Transverse colon (tissue), 4 donors: ENCODE measurements around the gene C16orf86.

Experiments
- CTCF ChIP-seq, 5 experiments: fragments of 200-600 bp in 3 of 5; fragments of 450-650 bp in 2 of 5; sonication (generic) in 3 of 5; IDR thresholded peaks; 1 replicate in 2 of 5; 2 replicates in 3 of 5; pipeline ENCODE4 v1.5.1; 2016 to 2017; ENCODE audit warnings: antibody characterized with exemption in 5 of 5, inconsistent platforms in 3 of 5, mild to moderate bottlenecking in 2 of 5, moderate library complexity in 1 of 5
- EP300 ChIP-seq: sonication (generic); formaldehyde crosslinking; IDR thresholded peaks from one replicate; pipeline ENCODE4 v1.6.1; 2017; ENCODE audit warnings: antibody characterized with exemption, low read depth
- POLR2AphosphoS5 ChIP-seq, 3 donors: sonication (generic); formaldehyde crosslinking; IDR thresholded peaks; one replicate each; pipeline ENCODE4 v1.6.1; 2016; ENCODE audit warnings: antibody characterized with exemption in 3 of 3

GRCh38 chr16:67651039-67651438, 15.6 kb upstream of the C16orf86 start:
- TF ChIP-seq POLR2AphosphoS5 (IDR thresholded peaks at IDR 0.05) (no peak), CTCF (IDR thresholded peaks at IDR 0.05) (no peak), EP300 (no peak)
